A549 (cell line): ENCODE data around the gene LNPK. TPM values are rescaled to one million over a fixed set of nuclear protein-coding genes. Genes with fewer than 3 reads are reported as not detected.

Experiments used
- ATAC-seq, 2 experiments: fragments of 200-7000 bp in 1 of 2; fragments of >200 bp in 1 of 2; cut with Nextera tagmentation in 1 of 2; cut with Tn5 transposase in 1 of 2; 3 replicates each; pipeline versions ENCODE4 v1.8.0 to v1.9.1; 2018 to 2020; ENCODE audit warnings: mild to moderate bottlenecking in 1 of 2, moderate library complexity in 1 of 2
- CTCF ChIA-PET: fragments of 300-600 bp; sonication (Branson Sonifier 250); formaldehyde crosslinking; extraction: SDS; loops from one replicate; lab custom pipeline; 2021; ENCODE audit warnings: antibody characterized with exemption, inconsistent platforms; lab: Yijun Ruan, JAX
- POLR2A ChIA-PET: fragments of 350-600 bp; formaldehyde crosslinking; extraction: SDS; loops from one replicate; lab custom pipeline; 2021; ENCODE audit warnings: antibody characterized with exemption, inconsistent platforms; lab: Yijun Ruan, JAX
- DNase-seq, 2 experiments: peaks; one replicate each; pipeline versions ENCODE4 v3.0.0 to v3.0.0-alpha.2; 2011 to 2016; ENCODE audit warnings: low read depth in 1 of 2, low spot score in 1 of 2
- FAIRE-seq: peaks from 2 replicates; lab custom pipeline; 2011; peaks lifted over from hg19 to GRCh38; lab: Jason Lieb, UNC
- H3K27ac ChIP-seq, 2 experiments: fragments of >200 bp; sonication (Bioruptor Twin); formaldehyde crosslinking; 3 replicates each; pipeline ENCODE4 v1.5.1; 2016 to 2017
- H3K4me1 ChIP-seq: fragments of >200 bp; sonication (Bioruptor Twin); formaldehyde crosslinking; 3 replicates; pipeline ENCODE4 v1.6.1; 2016
- H3K4me2 ChIP-seq: fragments of >200 bp; sonication (Bioruptor Twin); formaldehyde crosslinking; 3 replicates; pipeline ENCODE4 v1.6.1; 2016
- H3K4me3 ChIP-seq: fragments of >200 bp; sonication (Bioruptor Twin); formaldehyde crosslinking; 3 replicates; pipeline ENCODE4 v1.5.1; 2016
- H3K9me3 ChIP-seq: fragments of >200 bp; sonication (Bioruptor Twin); formaldehyde crosslinking; 3 replicates; pipeline ENCODE4 v1.6.1; 2016
- CBX2 ChIP-seq: fragments of 200-600 bp; sonication (generic); IDR thresholded peaks from 2 replicates; pipeline ENCODE4 v1.6.1; 2016; ENCODE audit warnings: low read depth, mild to moderate bottlenecking, borderline replicate concordance
- CEBPB ChIP-seq, 2 experiments: fragments of >200 bp in 1 of 2; sonication (Bioruptor Twin) in 1 of 2; formaldehyde crosslinking in 1 of 2; IDR thresholded peaks; 2 replicates each; pipeline ENCODE4 v1.6.1; 2012 to 2016
- CHD2 ChIP-seq: fragments of 150-350 bp; IDR thresholded peaks from 2 replicates; pipeline ENCODE4 v1.6.1; 2014; ENCODE audit warnings: low read length; ENCODE audit not compliant: partially characterized antibody
- CHD4 ChIP-seq: fragments of 200-600 bp; sonication (generic); IDR thresholded peaks from 2 replicates; pipeline ENCODE4 v1.6.1; 2016; ENCODE audit warnings: antibody characterized with exemption, mild to moderate bottlenecking, borderline replicate concordance
- FOSB ChIP-seq: fragments of 250-450 bp; sonication (Bioruptor Pico); IDR thresholded peaks from 2 replicates; pipeline ENCODE4 v1.5.0; 2020; ENCODE audit warnings: mild to moderate bottlenecking, moderate library complexity
- FOXS1 ChIP-seq: fragments of 250-450 bp; sonication (Bioruptor Pico); IDR thresholded peaks from 2 replicates; pipeline ENCODE4 v1.5.0; 2020; ENCODE audit warnings: mild to moderate bottlenecking, moderate library complexity
- HDAC2 ChIP-seq: fragments of 200-600 bp; sonication (generic); IDR thresholded peaks from 2 replicates; pipeline ENCODE4 v1.6.1; 2016
- JUN ChIP-seq, 2 experiments: fragments of >200 bp; sonication (Bioruptor Twin); formaldehyde crosslinking; IDR thresholded peaks; 2 replicates in 1 of 2; 3 replicates in 1 of 2; pipeline ENCODE4 v1.6.1; 2016 to 2017
- JUNB ChIP-seq: fragments of >200 bp; sonication (Bioruptor Twin); formaldehyde crosslinking; IDR thresholded peaks from 2 replicates; pipeline ENCODE4 v1.6.1; 2016
- KDM5A ChIP-seq: fragments of 200-600 bp; sonication (generic); IDR thresholded peaks from 2 replicates; pipeline ENCODE4 v1.6.1; 2016; ENCODE audit warnings: antibody characterized with exemption, mild to moderate bottlenecking
- MYC ChIP-seq: IDR thresholded peaks from 2 replicates; pipeline ENCODE4 v1.6.1; 2012; ENCODE audit warnings: mild to moderate bottlenecking, inconsistent platforms, low read length, improper control_type of control experiment, borderline replicate concordance
- NPAS2 ChIP-seq: fragments of 250-450 bp; sonication (Bioruptor Pico); IDR thresholded peaks from 2 replicates; pipeline ENCODE4 v1.8.0; 2022; ENCODE audit warnings: mild to moderate bottlenecking, moderate library complexity, borderline replicate concordance
- NR3C1 ChIP-seq: fragments of >200 bp; sonication (Bioruptor Twin); formaldehyde crosslinking; IDR thresholded peaks from 3 replicates; pipeline ENCODE4 v1.6.1; 2017
- RAD21 ChIP-seq, 2 experiments: fragments of >200 bp in 1 of 2; sonication (Bioruptor Twin) in 1 of 2; formaldehyde crosslinking in 1 of 2; IDR thresholded peaks in 1 of 2; conservative IDR thresholded peaks in 1 of 2; 2 replicates in 1 of 2; 3 replicates in 1 of 2; pipeline ENCODE4 v1.6.1; 2012 to 2018; ENCODE audit warnings: inconsistent platforms in 1 of 2
- RCOR1 ChIP-seq: fragments of 150-350 bp; IDR thresholded peaks from 2 replicates; pipeline ENCODE4 v1.6.1; 2014; ENCODE audit warnings: antibody characterized with exemption, low read length, low read depth
- SREBF2 ChIP-seq: fragments of 450-650 bp; IDR thresholded peaks from 2 replicates; pipeline ENCODE4 v1.6.1; 2014; ENCODE audit warnings: mild to moderate bottlenecking, moderate library complexity
- TFCP2L1 ChIP-seq: fragments of 250-450 bp; sonication (Bioruptor Pico); IDR thresholded peaks from 2 replicates; pipeline ENCODE4 v1.5.0; 2021; ENCODE audit warnings: mild to moderate bottlenecking
- TP53 ChIP-seq: fragments of 250-450 bp; sonication (Bioruptor Pico); IDR thresholded peaks from 2 replicates; pipeline ENCODE4 v1.5.0; 2021; ENCODE audit warnings: mild to moderate bottlenecking, moderate library complexity
- WGBS: methylation state at CpG from one replicate; pipeline ENCODE4 v1.1.6; 2017; ENCODE audit errors: missing lambda C conversion rate; 5-methylcytosine and 5-hydroxymethylcytosine counted together
- polyA plus RNA-seq, 4 experiments: library from polyadenylated mRNA; depleted of rRNA in 3 of 4; stranded (reverse); fragments of >200 nt; fragmentation: RNase III in 1 of 4; extraction: RNeasy Plus Mini Kit Qiagen cat#74134 plus additional on column Dnase treatment in 1 of 4; gene quantifications; 2 replicates in 3 of 4; 3 replicates in 1 of 4; pipeline ENCODE4 v1.2.3, GENCODE V29; 2011 to 2017
- TF ChIP-seq, protein P1 (sequence below): fragments of >200 bp; sonication (Bioruptor Twin); formaldehyde crosslinking; IDR thresholded peaks from 3 replicates; pipeline ENCODE4 v1.6.1; 2016
- TF ChIP-seq, protein P2 (sequence below): fragments of 450-650 bp; IDR thresholded peaks from 2 replicates; pipeline ENCODE4 v1.6.1; 2014; ENCODE audit warnings: antibody characterized with exemption
- TF ChIP-seq, protein P3 (sequence below): fragments of 150-350 bp; IDR thresholded peaks from 2 replicates; pipeline ENCODE4 v1.6.1; 2014; ENCODE audit warnings: low read depth, mild to moderate bottlenecking, low read length
- TF ChIP-seq, protein P4 (sequence below): fragments of >200 bp; sonication (Bioruptor Twin); formaldehyde crosslinking; IDR thresholded peaks from 3 replicates; pipeline ENCODE4 v1.5.1; 2016
- TF ChIP-seq, protein P5 (sequence below): IDR thresholded peaks from 2 replicates; pipeline ENCODE4 v1.6.1; 2012; ENCODE audit warnings: low read depth, borderline replicate concordance
- TF ChIP-seq, protein P6 (sequence below): fragments of 250-450 bp; sonication (Bioruptor Pico); IDR thresholded peaks from 2 replicates; pipeline ENCODE4 v1.5.0; 2020; ENCODE audit warnings: low read depth, mild to moderate bottlenecking, moderate library complexity
- TF ChIP-seq, protein P7 (sequence below): IDR thresholded peaks from 2 replicates; pipeline ENCODE4 v1.6.1; 2012

LNPK gene
- polyA plus RNA-seq, 2 of the 4 experiments (the other 2 are of a cell fraction): 13.1 to 24.7 TPM

DNA sequence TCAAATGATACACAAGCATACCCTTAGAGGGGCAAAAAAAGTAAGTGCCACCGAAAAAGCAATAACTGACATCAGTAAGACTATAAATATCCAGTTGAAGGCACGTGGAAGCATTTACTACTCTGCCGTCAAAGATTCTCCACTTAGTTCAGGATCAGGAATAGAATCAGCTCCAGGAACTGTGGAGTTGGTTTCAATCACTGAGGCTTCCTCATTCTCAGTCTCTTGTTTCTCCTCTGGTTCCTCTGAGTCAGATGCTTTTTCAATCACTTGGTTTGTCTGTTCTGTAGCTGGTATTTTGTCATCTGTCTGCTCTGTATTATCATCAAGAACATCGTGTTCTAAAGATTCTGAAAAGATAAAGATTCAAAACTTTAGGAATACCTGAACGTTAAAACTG lies 72.2 kb downstream of the LNPK start:
- Histone ChIP-seq H3K4me2 (no peak overlapping the region), H3K4me3 (no peak overlapping the region), H3K27ac (no peak overlapping the region), H3K9me3 (no peaks in the 10 kb centered on the region), H3K4me1 (no peaks in the 10 kb centered on the region)
- TF ChIP-seq SREBF2 (no peak), KDM5A (no peak), NPAS2 (CRISPR knock-in tag) (no peak), JUNB (no peak), TFCP2L1 (CRISPR knock-in tag) (no peak), JUN (IDR thresholded peaks at IDR 0.05) (no peak), RAD21 (conservative IDR thresholded peaks at IDR 0.05 in 1 of 2, IDR thresholded peaks at IDR 0.05 in 1 of 2) (no peak), FOXS1 (CRISPR knock-in tag) (no peak), CHD4 (no peak), FOSB (CRISPR knock-in tag) (no peak), CEBPB (IDR thresholded peaks at IDR 0.05) (no peak), NR3C1 (no peak), TP53 (CRISPR knock-in tag) (no peak), MYC (no peak)
- TF ChIP-seq, protein P1, sequence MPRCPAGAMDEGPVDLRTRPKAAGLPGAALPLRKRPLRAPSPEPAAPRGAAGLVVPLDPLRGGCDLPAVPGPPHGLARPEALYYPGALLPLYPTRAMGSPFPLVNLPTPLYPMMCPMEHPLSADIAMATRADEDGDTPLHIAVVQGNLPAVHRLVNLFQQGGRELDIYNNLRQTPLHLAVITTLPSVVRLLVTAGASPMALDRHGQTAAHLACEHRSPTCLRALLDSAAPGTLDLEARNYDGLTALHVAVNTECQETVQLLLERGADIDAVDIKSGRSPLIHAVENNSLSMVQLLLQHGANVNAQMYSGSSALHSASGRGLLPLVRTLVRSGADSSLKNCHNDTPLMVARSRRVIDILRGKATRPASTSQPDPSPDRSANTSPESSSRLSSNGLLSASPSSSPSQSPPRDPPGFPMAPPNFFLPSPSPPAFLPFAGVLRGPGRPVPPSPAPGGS: no peak
- TF ChIP-seq, protein P2, sequence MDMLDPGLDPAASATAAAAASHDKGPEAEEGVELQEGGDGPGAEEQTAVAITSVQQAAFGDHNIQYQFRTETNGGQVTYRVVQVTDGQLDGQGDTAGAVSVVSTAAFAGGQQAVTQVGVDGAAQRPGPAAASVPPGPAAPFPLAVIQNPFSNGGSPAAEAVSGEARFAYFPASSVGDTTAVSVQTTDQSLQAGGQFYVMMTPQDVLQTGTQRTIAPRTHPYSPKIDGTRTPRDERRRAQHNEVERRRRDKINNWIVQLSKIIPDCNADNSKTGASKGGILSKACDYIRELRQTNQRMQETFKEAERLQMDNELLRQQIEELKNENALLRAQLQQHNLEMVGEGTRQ: no peak
- TF ChIP-seq, protein P3, sequence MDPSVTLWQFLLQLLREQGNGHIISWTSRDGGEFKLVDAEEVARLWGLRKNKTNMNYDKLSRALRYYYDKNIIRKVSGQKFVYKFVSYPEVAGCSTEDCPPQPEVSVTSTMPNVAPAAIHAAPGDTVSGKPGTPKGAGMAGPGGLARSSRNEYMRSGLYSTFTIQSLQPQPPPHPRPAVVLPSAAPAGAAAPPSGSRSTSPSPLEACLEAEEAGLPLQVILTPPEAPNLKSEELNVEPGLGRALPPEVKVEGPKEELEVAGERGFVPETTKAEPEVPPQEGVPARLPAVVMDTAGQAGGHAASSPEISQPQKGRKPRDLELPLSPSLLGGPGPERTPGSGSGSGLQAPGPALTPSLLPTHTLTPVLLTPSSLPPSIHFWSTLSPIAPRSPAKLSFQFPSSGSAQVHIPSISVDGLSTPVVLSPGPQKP: no peak
- ChIA-PET POLR2A (no interaction called here), CTCF (interaction anchor here (0.8 kb wide), 1 partner anchor 81 kb away, joined by 3 read pairs; no protein-coding TSS in a partner anchor)
- FAIRE-seq: no peak
- no peak for ATAC-seq
- no peak for DNase-seq
- whole genome bisulfite sequencing: 76% methylated on average over 5 of the region's 5 CpGs

DNA sequence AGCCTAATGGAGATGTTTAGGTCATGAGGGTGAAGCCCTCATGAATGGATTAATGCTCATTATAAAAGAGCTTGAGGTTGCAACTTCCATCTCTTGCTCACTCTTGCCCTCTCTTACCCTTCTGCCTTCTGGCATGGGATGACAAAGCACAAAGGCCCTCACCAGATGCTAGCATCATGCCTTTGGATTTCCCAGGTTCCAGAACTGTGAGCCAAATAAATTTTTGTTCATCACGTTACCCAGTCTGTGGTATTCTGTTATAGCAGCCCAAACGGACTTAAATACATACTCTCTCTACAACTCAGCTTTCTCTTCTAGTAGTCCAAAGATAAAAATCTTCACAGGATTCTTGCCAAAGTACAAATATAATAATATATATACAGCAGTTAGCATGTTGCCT lies 75.8 kb downstream of the LNPK start:
- FAIRE-seq (no peak), DNase-seq (no peak), ATAC-seq (no peak)
- WGBS: 77% methylated on average over 2 of the region's 2 CpGs
- Histone ChIP-seq H3K4me1 (no peaks in the 10 kb centered on the region), H3K4me2 (no peak overlapping the region), H3K9me3 (no peaks in the 10 kb centered on the region), H3K27ac (no peak overlapping the region), H3K4me3 (no peak overlapping the region)
- POLR2A ChIA-PET: no interaction called here
- CTCF ChIA-PET: no interaction called here
- TF ChIP-seq, protein P3: no peak
- TF ChIP-seq HDAC2 (no peak), CBX2 (no peak), NPAS2 (CRISPR knock-in tag) (no peak), CHD2 (no peak), FOSB (CRISPR knock-in tag) (no peak), RCOR1 (no peak), CHD4 (no peak), TP53 (CRISPR knock-in tag) (no peak), RAD21 (conservative IDR thresholded peaks at IDR 0.05 in 1 of 2, IDR thresholded peaks at IDR 0.05 in 1 of 2) (no peak), CEBPB (IDR thresholded peaks at IDR 0.05) (no peak)
- TF ChIP-seq, protein P4, sequence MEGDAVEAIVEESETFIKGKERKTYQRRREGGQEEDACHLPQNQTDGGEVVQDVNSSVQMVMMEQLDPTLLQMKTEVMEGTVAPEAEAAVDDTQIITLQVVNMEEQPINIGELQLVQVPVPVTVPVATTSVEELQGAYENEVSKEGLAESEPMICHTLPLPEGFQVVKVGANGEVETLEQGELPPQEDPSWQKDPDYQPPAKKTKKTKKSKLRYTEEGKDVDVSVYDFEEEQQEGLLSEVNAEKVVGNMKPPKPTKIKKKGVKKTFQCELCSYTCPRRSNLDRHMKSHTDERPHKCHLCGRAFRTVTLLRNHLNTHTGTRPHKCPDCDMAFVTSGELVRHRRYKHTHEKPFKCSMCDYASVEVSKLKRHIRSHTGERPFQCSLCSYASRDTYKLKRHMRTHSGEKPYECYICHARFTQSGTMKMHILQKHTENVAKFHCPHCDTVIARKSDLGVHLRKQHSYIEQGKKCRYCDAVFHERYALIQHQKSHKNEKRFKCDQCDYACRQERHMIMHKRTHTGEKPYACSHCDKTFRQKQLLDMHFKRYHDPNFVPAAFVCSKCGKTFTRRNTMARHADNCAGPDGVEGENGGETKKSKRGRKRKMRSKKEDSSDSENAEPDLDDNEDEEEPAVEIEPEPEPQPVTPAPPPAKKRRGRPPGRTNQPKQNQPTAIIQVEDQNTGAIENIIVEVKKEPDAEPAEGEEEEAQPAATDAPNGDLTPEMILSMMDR: no peak
- TF ChIP-seq, protein P5, sequence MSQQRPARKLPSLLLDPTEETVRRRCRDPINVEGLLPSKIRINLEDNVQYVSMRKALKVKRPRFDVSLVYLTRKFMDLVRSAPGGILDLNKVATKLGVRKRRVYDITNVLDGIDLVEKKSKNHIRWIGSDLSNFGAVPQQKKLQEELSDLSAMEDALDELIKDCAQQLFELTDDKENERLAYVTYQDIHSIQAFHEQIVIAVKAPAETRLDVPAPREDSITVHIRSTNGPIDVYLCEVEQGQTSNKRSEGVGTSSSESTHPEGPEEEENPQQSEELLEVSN: no peak
- TF ChIP-seq, protein P6, sequence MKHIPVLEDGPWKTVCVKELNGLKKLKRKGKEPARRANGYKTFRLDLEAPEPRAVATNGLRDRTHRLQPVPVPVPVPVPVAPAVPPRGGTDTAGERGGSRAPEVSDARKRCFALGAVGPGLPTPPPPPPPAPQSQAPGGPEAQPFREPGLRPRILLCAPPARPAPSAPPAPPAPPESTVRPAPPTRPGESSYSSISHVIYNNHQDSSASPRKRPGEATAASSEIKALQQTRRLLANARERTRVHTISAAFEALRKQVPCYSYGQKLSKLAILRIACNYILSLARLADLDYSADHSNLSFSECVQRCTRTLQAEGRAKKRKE (CRISPR knock-in tag): no peak
- TF ChIP-seq, protein P1: no peak
- TF ChIP-seq, protein P7, sequence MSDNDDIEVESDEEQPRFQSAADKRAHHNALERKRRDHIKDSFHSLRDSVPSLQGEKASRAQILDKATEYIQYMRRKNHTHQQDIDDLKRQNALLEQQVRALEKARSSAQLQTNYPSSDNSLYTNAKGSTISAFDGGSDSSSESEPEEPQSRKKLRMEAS: no peak
